HG03558 (cell line): ENCODE data around the gene ABCC6.
"Not testable (repeated sequence)": the region's sequence is repeated elsewhere in the genome, so short reads cannot be mapped to it uniquely, and the experiment has no call there.

Source experiments
- ATAC-seq: cut with Tn5 transposase; IDR thresholded peaks from one replicate; pipeline ENCODE4 v1.9.1; 2021; ENCODE audit warnings: moderate number of reproducible peaks; ENCODE audit not compliant: unreplicated experiment; ENCODE audit errors: extremely low read depth

Gene ABCC6

DNA sequence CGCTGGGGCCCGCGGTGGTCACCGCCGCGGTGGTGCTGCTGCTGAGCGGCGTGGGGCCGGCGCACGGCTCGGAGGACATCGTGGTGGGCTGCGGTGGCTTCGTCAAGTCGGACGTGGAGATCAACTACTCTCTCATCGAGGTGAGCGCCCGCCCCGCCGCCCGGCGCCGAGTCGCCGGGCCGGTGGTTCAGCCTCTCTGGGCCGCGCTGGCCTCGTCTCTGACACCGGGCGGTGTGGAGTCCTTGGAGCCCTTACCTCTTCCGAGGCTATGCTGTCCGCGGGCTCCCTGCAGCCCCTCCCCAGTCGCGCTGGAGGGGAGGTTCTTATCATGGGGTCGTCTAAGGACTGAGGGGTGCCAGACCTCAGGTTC, 9.4 kb upstream of the ABCC6 start:
- ATAC-seq: not testable (repeated sequence)

DNA sequence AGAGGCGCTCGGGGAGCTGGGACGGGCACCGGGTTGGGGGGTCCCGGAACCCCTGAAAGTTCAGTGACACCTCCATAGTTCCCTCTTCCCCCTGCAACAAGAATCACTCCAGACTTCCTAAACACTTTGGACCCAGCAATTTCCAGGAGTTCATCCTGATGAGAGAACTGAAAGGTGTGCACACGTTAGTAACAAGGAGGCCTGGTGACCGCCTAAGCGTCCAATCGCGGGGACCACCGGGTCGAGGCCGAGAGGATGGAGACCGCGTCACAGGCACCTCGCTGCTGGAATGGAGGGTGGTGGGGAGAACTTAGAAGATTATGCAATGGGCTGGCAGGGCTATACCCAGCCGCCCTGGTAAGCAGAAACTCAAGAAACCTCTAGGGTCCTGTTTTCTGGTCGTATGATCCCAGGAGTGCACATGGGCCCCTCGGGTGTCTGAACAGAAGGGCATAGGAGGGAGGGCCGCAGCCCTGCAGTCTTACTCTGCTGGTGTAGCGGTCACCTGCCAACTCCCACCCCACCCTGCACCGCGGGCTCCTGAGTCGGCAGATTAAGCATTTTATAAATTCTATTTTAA, 458 bp upstream of the ABCC6 start:
- not testable (repeated sequence) for ATAC-seq

DNA sequence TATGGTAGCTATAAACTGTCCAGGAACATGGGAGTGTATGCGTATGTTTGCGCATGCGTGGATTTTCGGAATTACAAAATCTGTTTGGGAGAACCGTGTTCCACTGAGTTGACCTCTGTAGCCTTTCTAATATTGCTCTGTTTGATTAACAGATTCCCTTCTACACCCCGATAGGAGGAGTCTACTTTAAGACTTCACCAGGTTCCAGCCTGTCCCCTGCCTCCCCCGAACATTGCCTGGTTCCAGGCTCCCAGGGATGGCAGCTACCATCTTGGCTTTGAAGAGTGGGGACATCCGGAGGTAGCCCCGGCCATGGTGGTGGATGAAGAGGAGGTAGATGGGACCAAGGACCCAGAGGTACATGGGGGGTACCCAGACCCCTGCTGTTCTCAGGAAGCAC, 1.9 kb downstream of the ABCC6 start:
- ATAC-seq: not testable (repeated sequence)

DNA sequence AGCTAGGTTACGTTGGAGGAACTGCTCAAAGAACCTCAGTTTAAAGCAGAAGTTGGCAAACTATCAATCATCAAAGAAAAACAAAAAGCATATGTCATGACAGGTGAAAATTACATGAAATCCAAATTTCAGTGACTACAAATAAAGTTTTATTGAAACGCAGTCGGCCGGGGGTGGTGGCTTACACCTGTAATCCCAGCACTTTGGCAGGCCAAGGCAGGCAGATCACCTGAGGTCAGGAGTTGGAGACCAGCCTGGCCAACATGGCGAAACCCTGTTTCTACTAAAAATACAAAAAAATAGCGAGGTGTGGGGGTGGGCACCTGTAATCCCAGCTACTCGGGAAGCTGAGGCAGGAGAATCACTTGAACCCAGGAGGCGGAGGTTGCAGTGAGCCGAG, 2.8 kb downstream of the ABCC6 start:
- ATAC-seq: not testable (repeated sequence)

DNA sequence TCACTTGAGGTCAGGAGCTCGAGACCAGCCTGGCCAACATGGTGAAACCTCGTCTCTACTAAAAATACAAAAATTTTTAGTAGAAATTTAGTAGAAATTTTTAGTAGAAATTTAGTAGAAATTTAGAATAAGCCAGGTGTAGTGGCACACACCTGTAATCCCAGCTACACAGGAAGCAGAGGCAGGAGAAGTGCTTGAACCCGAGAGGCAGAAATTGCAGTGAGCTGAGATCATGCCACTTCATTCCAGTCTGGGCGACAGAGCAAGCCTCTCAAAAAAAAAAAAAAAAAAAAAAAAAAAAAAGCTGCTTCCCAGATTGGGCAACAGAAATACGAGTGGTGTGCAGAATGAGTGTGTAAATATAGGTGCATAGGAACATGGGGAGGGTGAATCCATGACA, 4.5 kb downstream of the ABCC6 start:
- ATAC-seq: not testable (repeated sequence)

DNA sequence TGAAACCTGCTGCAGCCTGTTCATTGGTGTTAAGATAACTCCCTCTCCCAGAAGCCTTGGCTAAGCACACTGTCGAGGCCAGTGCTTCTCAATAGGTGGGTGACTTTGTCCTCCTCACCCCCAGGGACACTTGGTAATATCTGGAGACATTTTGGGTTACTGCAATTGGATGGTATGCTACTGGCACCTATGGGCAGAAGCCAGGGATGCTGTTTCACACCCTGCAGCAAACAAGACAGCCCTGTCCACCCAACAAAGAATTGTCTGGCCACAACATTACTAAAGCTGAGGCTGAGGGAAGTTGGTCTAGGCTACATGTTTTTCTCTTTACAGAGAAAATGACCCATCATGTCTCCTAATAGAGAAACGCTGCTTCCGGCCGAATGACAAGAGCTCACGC, 4.9 kb downstream of the ABCC6 start:
- not testable (repeated sequence) for ATAC-seq

DNA sequence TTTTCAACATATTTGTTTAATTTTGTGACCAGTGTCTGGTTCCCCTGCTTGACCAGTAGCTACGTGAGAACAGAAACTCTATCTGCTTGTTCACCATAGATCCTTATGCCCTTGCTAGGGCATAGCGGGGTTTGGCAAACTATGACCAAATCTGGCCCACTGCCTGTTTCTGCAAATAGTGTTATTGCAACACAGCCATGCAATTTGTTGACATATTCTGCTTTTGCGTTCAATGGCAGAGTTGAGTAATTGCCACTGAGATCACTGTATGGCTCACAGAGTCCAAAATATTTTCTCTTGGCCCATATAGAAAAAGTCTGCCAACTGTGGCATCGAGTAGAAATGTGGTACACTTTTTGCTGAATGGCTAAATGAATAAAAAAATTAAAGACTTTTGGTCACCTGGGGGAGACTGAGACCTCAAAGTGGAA, 9.4 kb downstream of the ABCC6 start:
- not testable (repeated sequence) for ATAC-seq

DNA sequence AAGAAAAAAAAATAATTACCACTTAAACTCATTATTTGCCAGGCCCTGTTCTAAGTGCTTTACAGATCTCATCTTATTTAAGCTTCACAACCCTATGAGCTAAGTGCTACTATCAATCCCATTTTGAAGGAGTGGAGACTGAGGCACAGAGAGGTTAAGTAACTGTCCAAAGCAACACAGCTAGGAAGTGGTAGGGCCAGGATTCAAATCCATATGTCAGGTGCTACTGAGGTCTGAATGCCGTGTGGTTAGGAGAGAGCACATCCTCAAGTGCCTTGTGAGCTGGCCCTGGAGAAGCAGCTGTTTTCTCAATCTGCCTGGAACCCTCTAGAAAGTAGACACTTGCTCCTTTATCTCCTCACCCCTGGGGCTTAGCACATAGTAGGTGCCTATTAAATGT, 11.9 kb downstream of the ABCC6 start:
- ATAC-seq: not testable (repeated sequence)

DNA sequence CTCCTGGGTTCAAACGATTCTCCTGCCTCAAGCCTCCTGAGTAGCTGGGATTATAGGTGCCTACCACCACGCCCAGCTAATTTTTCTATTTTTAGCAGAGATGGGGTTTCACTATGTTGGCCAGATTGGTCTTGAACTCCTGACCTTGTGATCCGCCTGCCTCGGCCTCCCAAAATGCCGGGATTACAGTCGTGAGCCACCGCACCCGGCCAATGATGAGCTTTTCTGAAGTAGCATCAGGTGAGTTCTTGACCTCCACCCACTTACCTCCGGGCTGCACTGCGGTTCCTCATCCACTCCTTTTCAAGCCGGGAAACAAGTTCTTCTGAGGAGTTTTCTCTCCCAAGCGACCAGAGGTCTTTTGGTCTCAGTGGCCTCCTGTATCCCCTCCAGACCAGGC, 14.8 kb downstream of the ABCC6 start:
- not testable (repeated sequence) for ATAC-seq

DNA sequence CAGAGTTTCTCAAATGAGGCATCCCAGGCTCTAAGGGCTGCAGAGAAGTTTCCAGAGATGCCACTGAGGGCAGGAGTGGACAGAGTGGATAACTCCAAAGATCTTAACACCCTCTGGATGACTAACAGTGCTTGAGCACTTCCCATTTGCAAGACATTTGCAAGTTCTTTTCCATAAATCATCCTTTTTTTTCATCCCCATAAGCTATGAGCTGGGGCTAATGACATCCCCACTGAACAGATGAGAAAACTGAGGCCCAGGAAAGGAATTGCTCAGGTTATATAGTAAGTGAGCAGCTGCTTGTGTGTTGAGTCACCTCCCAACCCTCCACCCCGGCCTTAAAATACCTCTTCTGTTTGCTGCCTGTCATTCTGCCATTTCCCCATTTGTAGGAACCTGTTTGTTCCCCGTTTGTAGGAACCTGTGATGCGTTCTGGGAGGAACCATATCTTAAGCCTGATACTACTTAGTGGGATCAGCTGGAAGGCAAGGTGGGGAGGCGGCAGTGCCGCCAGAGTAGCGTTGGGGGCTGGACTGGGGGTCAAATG, 15.4 kb downstream of the ABCC6 start:
- ATAC-seq: not testable (repeated sequence)

DNA sequence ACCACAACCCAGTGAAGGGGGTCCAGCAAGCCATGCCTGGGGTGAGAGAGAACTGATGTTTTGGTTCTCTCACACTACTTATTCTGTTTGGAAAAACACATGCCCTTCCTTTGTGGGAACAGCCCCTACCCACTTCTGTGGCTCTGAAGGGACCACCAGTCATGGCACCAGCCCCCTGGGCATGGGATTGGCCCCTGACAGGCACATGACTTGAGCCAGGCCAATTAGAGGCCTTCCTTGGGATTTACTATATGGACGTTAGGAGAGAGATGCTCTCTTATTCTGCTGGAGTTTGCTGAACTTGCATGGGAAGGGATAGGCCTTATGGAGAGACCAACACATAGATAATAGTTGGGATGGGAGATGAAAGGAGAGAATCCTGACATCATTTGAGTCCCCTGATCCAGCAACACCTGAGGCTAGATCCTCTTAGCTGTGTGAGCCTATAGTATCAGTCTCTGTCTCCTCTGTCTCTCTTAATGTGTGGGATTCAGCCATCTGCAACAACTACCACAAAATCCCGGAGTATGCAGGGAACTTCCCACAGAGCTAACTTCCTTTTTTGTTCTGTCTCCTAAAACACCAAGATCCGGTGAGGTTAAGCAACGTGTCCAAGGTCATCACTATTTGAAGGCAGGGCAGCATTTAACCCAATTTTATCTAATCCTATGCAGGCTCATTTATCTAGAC, 16.1 kb downstream of the ABCC6 start:
- ATAC-seq: not testable (repeated sequence)

DNA sequence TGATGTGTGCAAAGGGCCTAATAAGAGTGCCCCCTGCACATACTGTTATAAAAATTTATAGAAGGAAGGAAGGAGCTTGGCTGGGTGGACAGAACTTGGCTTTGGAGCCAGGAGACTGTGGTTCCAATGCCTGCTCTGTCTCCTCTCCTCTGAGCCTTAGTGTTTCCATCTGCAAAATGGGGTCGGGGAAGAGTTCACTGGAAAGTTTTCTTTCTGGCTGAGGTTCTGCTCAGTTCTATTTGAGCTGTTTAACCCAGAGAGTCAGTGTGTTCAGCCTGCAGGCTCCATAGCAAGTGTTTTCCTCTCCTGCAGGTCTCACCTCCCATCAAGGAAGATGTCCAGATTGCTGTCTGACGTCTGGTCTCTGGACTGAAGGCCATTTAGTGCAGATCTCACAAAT, 17.4 kb downstream of the ABCC6 start:
- not testable (repeated sequence) for ATAC-seq

DNA sequence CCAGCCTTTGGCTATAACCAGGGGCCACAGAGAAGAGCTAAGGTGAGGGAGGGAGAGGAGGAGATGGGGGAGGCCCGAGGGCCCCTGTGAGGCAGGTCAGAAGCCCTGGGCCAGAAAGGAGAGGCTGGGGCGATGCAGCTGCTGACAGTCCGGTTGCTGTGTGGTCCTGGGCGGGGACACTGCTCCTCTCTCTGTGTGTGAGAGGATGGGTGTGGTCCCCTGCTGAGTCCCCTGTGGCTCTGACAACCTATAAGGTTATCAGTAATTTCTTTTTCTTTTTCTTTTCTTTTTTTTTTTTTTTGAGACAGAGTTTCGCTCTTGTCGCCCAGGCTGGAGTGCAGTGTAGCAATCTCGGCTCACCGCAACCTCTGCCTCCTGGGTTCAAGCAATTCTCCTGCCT, 18.7 kb downstream of the ABCC6 start:
- ATAC-seq: not testable (repeated sequence)

DNA sequence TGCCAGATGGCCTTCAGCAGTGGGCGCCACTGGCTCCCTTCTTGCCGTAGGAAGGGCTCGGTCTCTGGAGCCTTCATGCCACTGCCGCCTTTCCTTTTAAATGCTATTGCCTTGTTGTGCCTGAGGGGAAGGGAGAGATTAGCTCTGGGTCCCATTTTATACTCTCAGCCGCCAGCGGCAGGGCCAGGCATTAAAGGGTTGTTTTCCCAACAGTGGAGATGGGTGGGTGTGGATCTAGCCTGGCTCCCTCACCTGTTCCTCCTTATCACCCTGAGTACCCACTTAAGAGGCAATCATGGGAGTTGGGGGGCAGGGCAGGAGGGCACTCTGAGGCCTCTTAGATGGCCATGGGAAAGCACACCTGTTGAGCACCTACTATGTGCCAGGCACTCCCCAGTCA, 19.8 kb downstream of the ABCC6 start:
- not testable (repeated sequence) for ATAC-seq

DNA sequence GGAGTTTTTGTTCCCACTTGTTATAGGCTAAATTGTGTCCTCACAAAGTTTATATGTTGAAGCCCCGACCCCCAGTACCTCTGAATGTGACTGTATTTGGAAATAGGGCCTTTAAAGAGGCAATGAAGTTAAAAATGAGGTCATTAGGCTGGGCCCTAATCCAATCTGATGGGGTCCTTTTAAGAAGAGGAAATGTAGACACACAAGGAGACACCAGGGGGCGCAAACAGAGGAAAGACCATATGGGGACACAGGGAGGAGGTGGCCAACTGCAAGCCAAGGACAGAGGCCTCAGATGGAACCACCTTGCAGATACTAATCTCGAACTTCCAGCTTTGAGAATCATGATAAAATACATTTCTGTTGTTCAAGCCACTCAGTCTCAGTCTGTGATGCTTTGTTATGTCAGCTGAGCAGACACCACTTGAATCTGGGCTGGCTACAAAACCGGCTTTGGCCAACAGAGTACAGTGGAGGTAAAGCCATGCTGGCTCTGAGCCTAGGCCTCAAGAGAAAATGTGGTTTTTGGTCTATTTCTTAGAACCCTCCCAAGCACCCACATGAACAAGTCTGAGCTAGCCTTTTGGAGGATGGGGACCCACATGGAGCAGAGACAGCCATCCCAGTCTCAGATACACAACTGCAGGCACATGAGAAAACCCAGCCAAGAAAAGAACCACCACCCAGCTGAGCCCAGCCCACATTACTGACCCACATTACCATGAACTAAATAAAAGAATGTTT, 20.7 kb downstream of the ABCC6 start:
- ATAC-seq: not testable (repeated sequence)

DNA sequence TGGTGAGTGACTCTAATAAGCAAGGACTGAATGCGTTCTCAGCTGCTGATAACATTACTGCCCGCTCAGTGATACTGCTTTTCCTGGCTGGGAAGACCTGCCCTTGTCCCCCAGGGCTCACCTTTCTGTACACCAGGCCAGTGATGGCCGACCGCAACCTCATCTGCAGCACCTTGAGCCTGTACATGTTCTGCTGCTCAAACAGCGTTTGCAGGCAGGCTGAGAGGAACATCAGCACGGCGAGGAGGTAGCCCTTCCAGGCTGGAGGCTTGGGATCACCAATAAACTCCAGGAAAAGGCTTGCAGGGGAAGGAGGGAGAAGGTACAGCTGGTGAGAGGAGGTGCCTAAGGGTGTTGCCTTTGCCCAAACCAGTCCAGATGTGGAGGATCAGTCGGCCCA, 21.4 kb downstream of the ABCC6 start:
- not testable (repeated sequence) for ATAC-seq

DNA sequence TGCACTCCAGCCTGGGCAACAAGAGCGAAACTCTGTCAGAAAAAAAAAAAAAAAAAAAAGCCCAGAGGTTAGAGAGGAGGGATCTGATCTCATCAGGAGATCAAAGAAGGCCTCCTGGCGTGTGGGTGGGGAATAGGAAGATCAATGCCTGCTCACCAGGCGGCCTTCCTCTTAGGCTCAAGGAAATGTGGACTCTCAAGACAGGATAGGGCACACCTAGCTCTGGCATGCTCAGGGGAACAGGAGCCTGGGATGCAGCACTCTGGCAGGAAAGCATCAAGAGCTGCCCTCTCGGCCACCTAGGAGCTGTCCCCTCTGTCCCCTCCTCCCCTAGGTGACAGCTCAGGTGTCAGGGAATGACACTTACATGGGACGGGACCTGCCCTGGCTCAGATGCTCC, 22.9 kb downstream of the ABCC6 start:
- ATAC-seq: not testable (repeated sequence)

DNA sequence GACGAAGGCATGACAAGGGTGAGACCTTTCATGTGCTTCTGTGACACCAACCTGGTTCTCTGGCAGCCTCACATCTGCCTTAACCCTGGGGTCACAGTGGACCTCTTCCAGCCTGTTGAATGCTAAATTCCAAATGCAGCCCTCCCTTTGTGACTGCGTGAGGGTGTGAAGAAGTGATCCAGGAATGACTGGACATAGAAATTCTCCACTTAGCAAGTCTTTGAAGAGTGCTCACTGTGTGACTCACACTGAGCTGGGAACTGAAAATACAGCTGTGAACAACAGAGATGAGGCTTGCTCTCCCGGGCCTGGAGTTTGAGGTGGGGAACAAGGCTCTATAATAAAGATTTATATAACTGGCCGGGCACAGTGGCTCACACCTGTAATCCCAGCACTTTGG, 23.9 kb downstream of the ABCC6 start:
- ATAC-seq: not testable (repeated sequence)

DNA sequence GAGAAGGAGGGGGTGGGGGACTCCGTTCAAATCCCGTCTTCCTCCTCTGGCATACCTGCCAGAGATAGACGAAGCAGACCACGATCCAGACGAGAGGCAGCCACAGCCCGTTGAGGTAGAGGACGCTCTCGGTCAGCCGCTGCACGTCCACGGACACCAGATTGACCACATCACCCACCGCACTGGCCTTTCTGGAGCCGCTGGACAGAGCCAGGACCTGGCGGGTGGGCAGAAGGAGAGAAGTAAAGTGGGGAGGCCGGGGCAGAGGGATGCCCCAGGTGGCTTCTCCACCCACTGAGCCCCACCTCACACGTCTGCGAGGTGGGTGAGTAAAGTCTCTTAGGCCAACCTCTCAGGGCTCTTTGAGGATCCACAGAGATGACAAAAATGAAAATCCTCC, 25.3 kb downstream of the ABCC6 start:
- ATAC-seq: no peak

DNA sequence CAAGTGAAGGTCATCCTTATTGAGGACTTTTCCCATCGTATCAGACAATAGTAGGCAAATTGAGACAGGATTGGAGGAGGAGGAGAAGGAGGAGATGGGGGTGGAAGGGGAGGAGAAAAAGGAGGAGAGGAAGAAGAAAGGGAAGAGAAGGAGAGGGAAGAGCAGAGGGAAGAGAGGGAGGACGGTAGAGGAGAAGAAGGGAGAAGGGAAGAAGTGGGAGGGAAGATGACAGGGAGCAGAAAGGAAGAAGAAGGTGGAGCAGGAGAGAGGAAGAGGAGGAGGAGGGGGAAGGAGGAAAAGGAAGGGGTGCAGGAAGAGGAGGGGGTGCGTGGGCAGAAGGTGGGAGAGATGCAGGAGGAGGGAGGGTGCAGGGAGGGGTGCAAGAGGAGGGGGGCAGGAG, 26.0 kb downstream of the ABCC6 start:
- ATAC-seq: no peak

DNA sequence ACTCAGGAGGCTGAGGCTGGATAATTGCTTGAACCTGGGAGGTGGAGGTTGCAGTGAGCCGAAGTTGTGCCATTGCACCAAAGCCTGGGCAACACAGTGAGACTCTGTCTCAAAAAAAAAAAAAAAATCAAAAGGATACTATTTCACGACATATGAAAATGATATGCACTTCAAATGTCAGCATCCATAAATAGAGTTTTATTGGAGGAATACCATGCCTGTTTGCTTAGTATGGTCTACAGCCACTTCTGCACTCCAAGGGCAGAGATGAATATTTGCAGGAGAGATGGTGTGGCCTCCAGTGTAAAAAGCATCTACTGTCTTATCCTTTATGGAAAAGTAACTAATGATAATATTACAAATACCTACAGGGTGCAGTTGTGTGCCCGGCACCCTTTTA, 27.2 kb downstream of the ABCC6 start:
- no peak for ATAC-seq
